Caco-2 (cell line): ENCODE measurements around the gene GSTK1. TPM values are rescaled to one million over a fixed set of nuclear protein-coding genes. Genes with fewer than 3 reads are reported as not detected.
"Not testable (repeated sequence)": the region's sequence is repeated elsewhere in the genome, so short reads cannot be mapped to it uniquely, and the experiment has no call there.

Experiments
- Bru-seq: library from RNA; stranded (reverse); fragments of 400-500 nt; gene quantifications from one replicate; lab custom pipeline; 2021; lab: Mats Ljungman, UMichigan
- BruChase-seq, 2 experiments: library from RNA; stranded (reverse); fragments of 400-500 nt; gene quantifications; one replicate each; lab custom pipeline; 2021; lab: Mats Ljungman, UMichigan
- BruUV-seq: library from RNA; stranded (reverse); fragments of 400-500 nt; replicated peaks from 2 replicates; lab custom pipeline; 2021; lab: Mats Ljungman, UMichigan
- CTCF ChIA-PET: fragments of 300-600 bp; sonication (Branson Sonifier 250); formaldehyde crosslinking; loops from one replicate; lab custom pipeline; 2022; ENCODE audit warnings: antibody characterized with exemption; lab: Charles Lee
- POLR2A ChIA-PET: fragments of 300-600 bp; sonication (Branson Sonifier 250); formaldehyde crosslinking; loops from one replicate; lab custom pipeline; 2022; ENCODE audit warnings: antibody characterized with exemption; lab: Charles Lee
- DNase-seq, 2 experiments: peaks; one replicate each; pipeline versions ENCODE4 v3.0.0 to v3.0.0-alpha.2; 2020 to 2022
- H3K27me3 ChIP-seq: replicated peaks from 2 replicates; pipeline ENCODE4 v1.6.0; 2011; ENCODE audit warnings: low read length; ENCODE audit not compliant: control insufficient read depth, insufficient read depth
- H3K36me3 ChIP-seq: 2 replicates; pipeline ENCODE4 v1.5.1; 2011; ENCODE audit warnings: low read length; ENCODE audit not compliant: control insufficient read depth, insufficient read depth
- H3K4me1 ChIP-seq: fragments of 250-450 bp; sonication (Bioruptor Pico); 2 replicates; pipeline ENCODE4 v1.5.1; 2020; ENCODE audit warnings: mild to moderate bottlenecking
- H3K4me3 ChIP-seq: 2 replicates; pipeline ENCODE4 v1.5.1; 2011; ENCODE audit warnings: low read depth, mild to moderate bottlenecking, control low read depth, low read length
- H3K9me3 ChIP-seq: fragments of 250-450 bp; sonication (Bioruptor Pico); 2 replicates; pipeline ENCODE4 v1.5.1; 2020; ENCODE audit warnings: mild to moderate bottlenecking, moderate library complexity
- H3K27ac Mint-ChIP-seq: one replicate; pipeline ENCODE4 v1.8.0; 2022; ENCODE audit warnings: mixed read lengths; ENCODE audit not compliant: unreplicated experiment
- H3K27me3 Mint-ChIP-seq: one replicate; pipeline ENCODE4 v1.8.0; 2022; ENCODE audit warnings: mixed read lengths; ENCODE audit not compliant: insufficient read depth, unreplicated experiment
- H3K36me3 Mint-ChIP-seq: one replicate; pipeline ENCODE4 v1.8.0; 2022; ENCODE audit warnings: mild to moderate bottlenecking, mixed read lengths; ENCODE audit not compliant: insufficient read depth, unreplicated experiment
- H3K4me1 Mint-ChIP-seq: one replicate; pipeline ENCODE4 v1.8.0; 2022; ENCODE audit warnings: low read depth, mixed read lengths; ENCODE audit not compliant: unreplicated experiment
- H3K4me3 Mint-ChIP-seq: one replicate; pipeline ENCODE4 v1.8.0; 2022; ENCODE audit warnings: mild to moderate bottlenecking, moderate library complexity, mixed read lengths; ENCODE audit not compliant: unreplicated experiment
- H3K9me3 Mint-ChIP-seq: one replicate; pipeline ENCODE4 v1.8.0; 2022; ENCODE audit warnings: mixed read lengths; ENCODE audit not compliant: unreplicated experiment
- CTCF ChIP-seq, 2 experiments: fragments of 200-600 bp in 1 of 2; IDR thresholded peaks; 1 replicate in 1 of 2; 2 replicates in 1 of 2; pipeline versions ENCODE4 v1.5.1 to v1.8.0; 2011 to 2022; ENCODE audit warnings: antibody characterized with exemption in 1 of 2, control low read depth in 1 of 2, inconsistent platforms in 1 of 2, low read depth in 1 of 2, low read length in 1 of 2, mild to moderate bottlenecking in 1 of 2, moderate library complexity in 1 of 2; ENCODE audit not compliant: insufficient read depth in 1 of 2, severe bottlenecking in 1 of 2, unreplicated experiment in 1 of 2
- intact Hi-C: fragments of 100-400 bp; cut with micrococcal nuclease; formaldehyde crosslinking; loops from one replicate; pipeline ENCODE4 v1.10.0; 2022; ENCODE audit not compliant: unreplicated experiment
- long read RNA-seq: library from polyadenylated mRNA; stranded (forward); transcript quantifications from one replicate; pipeline ENCODE4 v2.0.0, GENCODE V29; 2022
- total RNA-seq: library from RNA; stranded (reverse); gene quantifications from 2 replicates; pipeline ENCODE4 v1.2.3, GENCODE V29; 2022

GSTK1 gene
- total RNA-seq, result 127 and 134 TPM in 2 replicates
- Bru-seq, nascent RNA, result percentile 89 among the genes with signal in this experiment
- percentile 88 among the genes with signal in this experiment for BruChase-seq, experiment 1, labeled RNA remaining after a 2-hour chase
- percentile 93 among the genes with signal in this experiment for BruChase-seq, experiment 2, labeled RNA remaining after a 6-hour chase
- long read RNA-seq, transcript GSTK1-201 (8 exons, 1,044 nt), result major isoform, 111 of 171 reads
- long read RNA-seq, transcript GSTK1-207 (7 exons, 1,185 nt), result minor isoform, 29 of 171 reads
- long read RNA-seq, partial matches to known transcripts, result 8 of 171 reads
- long read RNA-seq, other reads (novel, unspliced or antisense), result 21 of 171 reads

DNA sequence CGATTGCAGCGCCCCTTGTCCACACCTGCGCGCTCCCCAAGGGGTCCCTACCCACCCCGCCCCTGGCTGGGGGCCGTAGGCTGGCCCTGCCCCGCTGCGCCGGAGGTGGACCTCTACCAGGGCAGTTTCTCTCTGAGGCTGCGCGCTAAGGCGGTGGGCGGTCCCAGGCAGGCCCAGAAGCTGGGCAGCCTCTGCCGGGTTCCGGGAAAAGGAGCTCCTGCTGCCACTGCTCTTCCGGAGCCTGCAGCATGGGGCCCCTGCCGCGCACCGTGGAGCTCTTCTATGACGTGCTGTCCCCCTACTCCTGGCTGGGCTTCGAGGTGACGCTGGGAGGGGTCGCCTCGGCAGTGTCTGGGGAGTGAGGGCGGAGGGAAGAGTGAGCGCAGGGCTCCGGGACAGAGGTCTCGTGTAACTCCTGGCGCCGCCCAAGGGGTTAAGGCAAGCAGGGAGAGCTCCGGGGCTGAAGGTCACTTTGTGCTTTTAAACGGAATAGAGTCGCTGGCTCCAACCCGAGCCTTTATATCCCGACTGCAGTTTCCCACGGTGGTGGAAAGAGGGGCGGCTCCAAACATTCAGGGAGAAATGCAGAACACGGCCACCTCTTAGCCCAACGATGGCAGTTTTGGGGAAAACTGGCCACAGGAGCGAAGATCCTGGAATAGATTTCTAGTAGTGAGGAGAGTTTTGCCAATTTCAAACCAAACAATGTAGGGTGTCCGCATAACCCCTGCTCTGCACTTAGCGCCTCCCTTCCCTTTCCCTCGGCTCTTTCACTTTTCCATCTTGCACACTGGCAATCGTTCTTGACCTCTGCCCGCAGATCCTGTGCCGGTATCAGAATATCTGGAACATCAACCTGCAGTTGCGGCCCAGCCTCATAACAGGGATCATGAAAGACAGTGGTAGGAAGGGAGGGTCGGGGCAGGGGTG lies at the start of gene GSTK1:
Gene GSTK1, plus strand, starts transcription at position 176 of the 930 bp plus-strand sequence. Its CDS starts 73 bp downstream, at position 249.
- peaks cover 28% of the 10 kb centered on the region for H3K4me1 ChIP-seq
- 0 out of 2 replicates have a peak, but pooled peaks cover 6% of the 10 kb centered on the region for H3K36me3 ChIP-seq
- POLR2A ChIA-PET, result interaction anchor here (0.6 to 1.6 kb wide), 9 partner anchors 14 to 1988 kb away, joined by 3 to 23 read pairs (median 5); partner anchors contain the start of gene CASP2
- Mint-ChIP-seq H3K36me3 (peaks cover 36% of the 10 kb centered on the region), H3K27ac (peak within 1 kb of the TSS; percentile 97), H3K4me1 (peaks cover 32% of the 10 kb centered on the region), H3K9me3 (peaks cover 11% of the 10 kb centered on the region), H3K4me3 (peak within 1 kb of the TSS; percentile 94), H3K27me3 (no peaks in the 10 kb centered on the region)
- intact Hi-C loops, result loop anchor here (1.0 kb wide), 4 partner anchors 20 to 37 kb away; partner anchors contain the start of genes CASP2 and TMEM139
- no peaks in the 10 kb centered on the region for H3K9me3 ChIP-seq
- peak; percentile 84 to 89 for DNase-seq
- TSS peak; percentile 58 for BruUV-seq
- TF ChIP-seq CTCF (IDR thresholded peaks at IDR 0.05; ENCODE audit: insufficient read depth in 1 of 2, low read depth in 1 of 2, low read length in 1 of 2, severe bottlenecking in 1 of 2, unreplicated experiment in 1 of 2), result no peak
- no peaks in the 10 kb centered on the region for H3K27me3 ChIP-seq
- peak within 1 kb of the TSS; percentile 66 for H3K4me3 ChIP-seq
- CTCF ChIA-PET, result interaction anchor here (0.5 to 1.6 kb wide), 12 partner anchors 16 to 329 kb away, joined by 3 to 30 read pairs (median 4); partner anchors contain the start of gene CASP2

- intact Hi-C loops, H3K9me3 Mint-ChIP-seq, H3K4me1 ChIP-seq, H3K27ac Mint-ChIP-seq, H3K4me3 ChIP-seq, H3K27me3 ChIP-seq, H3K9me3 ChIP-seq, H3K36me3 Mint-ChIP-seq, H3K4me3 Mint-ChIP-seq, BruUV-seq, DNase-seq, POLR2A ChIA-PET, H3K36me3 ChIP-seq, H3K4me1 Mint-ChIP-seq: not testable (repeated sequence)
- CTCF ChIA-PET, result interaction anchor here (2.0 kb wide), 1 partner anchor 206 kb away, joined by 167 read pairs; no protein-coding TSS in a partner anchor
- H3K27me3 Mint-ChIP-seq, result peaks cover 10% of the 10 kb centered on the region
Measured at GRCh38 chr7:143213478-143213877, 49.8 kb upstream of the GSTK1 start.

GRCh38 chr7:143214789-143215679 lies 48.2 kb upstream of the GSTK1 start:
- no peaks in the 10 kb centered on the region for H3K9me3 Mint-ChIP-seq
- intact Hi-C loops, result loop anchor here (1.0 kb wide), 4 partner anchors 207 to 361 kb away; no protein-coding TSS in a partner anchor
- H3K4me1 Mint-ChIP-seq, result no peaks in the 10 kb centered on the region
- no peaks in the 10 kb centered on the region for H3K4me1 ChIP-seq
- peak; percentile 58 to 79 for DNase-seq
- H3K36me3 ChIP-seq, result no peaks in the 10 kb centered on the region
- peaks cover 7% of the 10 kb centered on the region for H3K27me3 Mint-ChIP-seq
- H3K4me3 Mint-ChIP-seq, result no peak overlapping the region
- ChIA-PET POLR2A (interaction anchor here (0.5 kb wide), 1 partner anchor 41 kb away, joined by 3 read pairs; no protein-coding TSS in a partner anchor), CTCF (interaction anchor here (0.5 to 2.0 kb wide), 46 partner anchors 8 to 583 kb away, joined by 3 to 167 read pairs (median 4); partner anchors contain the start of genes CASP2, EPHA1, EPHB6 and GSTK1)
- H3K9me3 ChIP-seq, result no peaks in the 10 kb centered on the region
- no peak overlapping the region for H3K27ac Mint-ChIP-seq
- no peaks in the 10 kb centered on the region for H3K27me3 ChIP-seq
- TF ChIP-seq CTCF (IDR thresholded peaks at IDR 0.05; ENCODE audit: insufficient read depth in 1 of 2, low read depth in 1 of 2, low read length in 1 of 2, severe bottlenecking in 1 of 2, unreplicated experiment in 1 of 2), result peak; percentile 98 to 100
- H3K36me3 Mint-ChIP-seq, result no peaks in the 10 kb centered on the region
- no peak overlapping the region for H3K4me3 ChIP-seq
- BruUV-seq, result no TSS peak
